Astrocyte (in vitro differentiated cells and primary cell): ENCODE measurements around the gene SGCA.

Source experiments
- CTCF ChIP-seq: IDR thresholded peaks from 2 replicates; pipeline ENCODE4 v1.5.1; 2011; ENCODE audit warnings: low read depth, mild to moderate bottlenecking, inconsistent platforms, low read length, moderate library complexity; ENCODE audit not compliant: insufficient read depth
- EZH2 ChIP-seq: IDR thresholded peaks from 2 replicates; pipeline ENCODE4 v1.6.1; 2012; ENCODE audit warnings: mild to moderate bottlenecking, low read length, inconsistent platforms; ENCODE audit not compliant: insufficient read depth

GRCh38 chr17:50185631-50186471 is 20.0 kb downstream of the SGCA start:
- TF ChIP-seq CTCF (no peak), EZH2 (no peak)
